ENCODE measurements around the gene CHST13.

- TF ChIP-seq TAF1 (IDR thresholded peaks at IDR 0.05; ENCODE audit: low read depth, low read length), result no peak
- TF ChIP-seq POLR2A (IDR thresholded peaks at IDR 0.05; ENCODE audit: low read depth, low read length), result no peak
- no peak for TF ChIP-seq POLR2AphosphoS5 (IDR thresholded peaks at IDR 0.05; ENCODE audit: low read depth, low read length)
- no peak for TF ChIP-seq SPI1 (IDR thresholded peaks at IDR 0.05; ENCODE audit: low read depth, low read length)
- TF ChIP-seq PAX5 (IDR thresholded peaks at IDR 0.05; ENCODE audit: insufficient read depth, low read length, severe bottlenecking), result no peak
- no peak for TF ChIP-seq POU2F2 (IDR thresholded peaks at IDR 0.05; ENCODE audit: low read depth, low read length)
These were observed 22.2 kb upstream of the CHST13 start for GRCh38 chr3:126501736-126502135.
